ENCODE measurements around the gene BTBD19. TPM values are rescaled to one million over a fixed set of nuclear protein-coding genes. Genes with fewer than 3 reads are reported as not detected.
"Not testable (repeated sequence)": the region's sequence is repeated elsewhere in the genome, so short reads cannot be mapped to it uniquely, and the experiment has no call there.

BTBD19 gene
- total RNA-seq, 1 donor from 2014 or later: 5.9 TPM

- H3K36me3 Mint-ChIP-seq (ENCODE audit: unreplicated experiment): no peaks in the 10 kb centered on the region
- H3K4me1 Mint-ChIP-seq (ENCODE audit: low read depth, unreplicated experiment): peaks cover 12% of the 10 kb centered on the region
- DNase-seq: no peak
- no peak within 1 kb of the TSS for H3K27ac Mint-ChIP-seq (ENCODE audit: unreplicated experiment)
- H3K27me3 Mint-ChIP-seq (ENCODE audit: unreplicated experiment): peaks cover 12% of the 10 kb centered on the region
- H3K4me3 Mint-ChIP-seq (ENCODE audit: unreplicated experiment): no peak within 1 kb of the TSS
- H3K9me3 Mint-ChIP-seq (ENCODE audit: unreplicated experiment): peaks cover 9% of the 10 kb centered on the region
- TF ChIP-seq CTCF (IDR thresholded peaks at IDR 0.05; ENCODE audit: partially characterized antibody, unreplicated experiment): no peak
Observed at GRCh38 chr1:44788120-44788860, 20.0 kb upstream of the BTBD19 start, which contains the start of gene BEST4. BEST4 (minus strand) TSS chr1:44788170; CDS start chr1:44787705, 465 bp downstream.

GRCh38 chr1:44790968-44791801 is 17.1 kb upstream of the BTBD19 start:
- Mint-ChIP-seq H3K4me1 (ENCODE audit: low read depth, unreplicated experiment) (peaks cover 1% of the 10 kb centered on the region), H3K4me3 (ENCODE audit: unreplicated experiment) (no peak overlapping the region), H3K36me3 (ENCODE audit: unreplicated experiment) (no peaks in the 10 kb centered on the region), H3K27ac (ENCODE audit: unreplicated experiment) (no peak overlapping the region), H3K9me3 (ENCODE audit: unreplicated experiment) (peaks cover 1% of the 10 kb centered on the region), H3K27me3 (ENCODE audit: unreplicated experiment) (peaks cover 7% of the 10 kb centered on the region)
- no peak for TF ChIP-seq CTCF (IDR thresholded peaks at IDR 0.05; ENCODE audit: partially characterized antibody, unreplicated experiment)
- DNase-seq: no peak

GRCh38 chr1:44792736-44793502 is 15.4 kb upstream of the BTBD19 start:
- Mint-ChIP-seq H3K4me1 (ENCODE audit: low read depth, unreplicated experiment) (peaks cover 1% of the 10 kb centered on the region), H3K27ac (ENCODE audit: unreplicated experiment) (no peak overlapping the region), H3K27me3 (ENCODE audit: unreplicated experiment) (peaks cover 7% of the 10 kb centered on the region), H3K9me3 (ENCODE audit: unreplicated experiment) (peaks cover 1% of the 10 kb centered on the region), H3K36me3 (ENCODE audit: unreplicated experiment) (no peaks in the 10 kb centered on the region), H3K4me3 (ENCODE audit: unreplicated experiment) (no peak overlapping the region)
- peak; percentile 2 for DNase-seq
- TF ChIP-seq CTCF (IDR thresholded peaks at IDR 0.05; ENCODE audit: partially characterized antibody, unreplicated experiment): no peak

GRCh38 chr1:44797886-44798285 is 10.4 kb upstream of the BTBD19 start:
- not testable (repeated sequence) for H3K27ac Mint-ChIP-seq (ENCODE audit: unreplicated experiment)

More at GRCh38 chr1:44797886-44798285, 10.4 kb upstream of the BTBD19 start:
- not testable (repeated sequence) for DNase-seq; H3K4me3 Mint-ChIP-seq (ENCODE audit: unreplicated experiment); H3K36me3 Mint-ChIP-seq (ENCODE audit: unreplicated experiment)
- peaks cover 13% of the 10 kb centered on the region for H3K4me1 Mint-ChIP-seq (ENCODE audit: low read depth, unreplicated experiment)
- peaks cover 12% of the 10 kb centered on the region for H3K27me3 Mint-ChIP-seq (ENCODE audit: unreplicated experiment)
- peaks cover 12% of the 10 kb centered on the region for H3K9me3 Mint-ChIP-seq (ENCODE audit: unreplicated experiment)

Data from glutamatergic neuron (in vitro differentiated cells).